Astrocyte (in vitro differentiated cells and primary cell): ENCODE results near the gene SH3BP5.

ENCODE experiments used
- CTCF ChIP-seq: IDR thresholded peaks from 2 replicates; pipeline ENCODE4 v1.5.1; 2011; ENCODE audit warnings: low read depth, mild to moderate bottlenecking, inconsistent platforms, low read length, moderate library complexity; ENCODE audit not compliant: insufficient read depth
- EZH2 ChIP-seq: IDR thresholded peaks from 2 replicates; pipeline ENCODE4 v1.6.1; 2012; ENCODE audit warnings: mild to moderate bottlenecking, low read length, inconsistent platforms; ENCODE audit not compliant: insufficient read depth

- TF ChIP-seq CTCF (no peak), EZH2 (no peak)
Measured at GRCh38 chr3:15323063-15323462, 9.3 kb downstream of the SH3BP5 start.
